Thyroid gland (tissue), 4 donors: ENCODE measurements around the gene CHTF18.

Source experiments
- POLR2A ChIP-seq, 2 donors: fragments of 450-650 bp; IDR thresholded peaks; one replicate each; pipeline ENCODE4 v1.6.1; 2017; ENCODE audit warnings: antibody characterized with exemption in 2 of 2, mild to moderate bottlenecking in 2 of 2, moderate library complexity in 1 of 2
- TF ChIP-seq, protein P1 (sequence below), 6 experiments: fragments of 200-600 bp in 3 of 6; fragments of 450-650 bp in 3 of 6; sonication (generic) in 3 of 6; IDR thresholded peaks; one replicate each; pipeline ENCODE4 v1.5.1; 2016 to 2019; ENCODE audit warnings: antibody characterized with exemption in 6 of 6, mild to moderate bottlenecking in 2 of 6, inconsistent platforms in 1 of 6, moderate library complexity in 1 of 6

DNA sequence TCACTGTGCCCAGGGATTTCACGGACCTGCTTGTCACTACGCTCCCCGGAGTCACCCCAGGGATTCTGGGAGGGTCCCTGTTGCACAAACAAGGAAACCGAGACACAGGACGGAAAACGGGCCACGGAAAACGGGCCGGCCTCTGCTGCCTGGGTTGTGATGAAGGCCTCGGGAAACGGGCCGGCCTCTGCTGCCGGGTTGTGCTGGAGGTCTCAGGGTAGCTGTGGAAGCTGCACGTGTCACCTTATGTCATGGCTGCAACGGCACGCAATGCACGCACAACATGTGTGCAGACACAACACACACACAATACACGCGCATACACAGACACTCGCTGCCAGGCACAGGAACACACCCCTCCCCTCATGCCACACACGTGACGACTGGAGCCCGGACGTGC is 39.1 kb downstream of the CHTF18 start:
- TF ChIP-seq, protein P1, sequence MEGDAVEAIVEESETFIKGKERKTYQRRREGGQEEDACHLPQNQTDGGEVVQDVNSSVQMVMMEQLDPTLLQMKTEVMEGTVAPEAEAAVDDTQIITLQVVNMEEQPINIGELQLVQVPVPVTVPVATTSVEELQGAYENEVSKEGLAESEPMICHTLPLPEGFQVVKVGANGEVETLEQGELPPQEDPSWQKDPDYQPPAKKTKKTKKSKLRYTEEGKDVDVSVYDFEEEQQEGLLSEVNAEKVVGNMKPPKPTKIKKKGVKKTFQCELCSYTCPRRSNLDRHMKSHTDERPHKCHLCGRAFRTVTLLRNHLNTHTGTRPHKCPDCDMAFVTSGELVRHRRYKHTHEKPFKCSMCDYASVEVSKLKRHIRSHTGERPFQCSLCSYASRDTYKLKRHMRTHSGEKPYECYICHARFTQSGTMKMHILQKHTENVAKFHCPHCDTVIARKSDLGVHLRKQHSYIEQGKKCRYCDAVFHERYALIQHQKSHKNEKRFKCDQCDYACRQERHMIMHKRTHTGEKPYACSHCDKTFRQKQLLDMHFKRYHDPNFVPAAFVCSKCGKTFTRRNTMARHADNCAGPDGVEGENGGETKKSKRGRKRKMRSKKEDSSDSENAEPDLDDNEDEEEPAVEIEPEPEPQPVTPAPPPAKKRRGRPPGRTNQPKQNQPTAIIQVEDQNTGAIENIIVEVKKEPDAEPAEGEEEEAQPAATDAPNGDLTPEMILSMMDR (IDR thresholded peaks at IDR 0.05), result no peak
- TF ChIP-seq POLR2A (IDR thresholded peaks at IDR 0.05), result no peak
